ENCODE results near the gene MAN1C1.
"Not testable (repeated sequence)": the region's sequence is repeated elsewhere in the genome, so short reads cannot be mapped to it uniquely, and the experiment has no call there.

Gene MAN1C1

GRCh38 chr1:25657883-25658760, 41.5 kb downstream of the MAN1C1 start:
- no peak for DNase-seq (ENCODE audit: low spot score)

- no peak for DNase-seq (ENCODE audit: low spot score)
These were observed 42.3 kb downstream of the MAN1C1 start for GRCh38 chr1:25658791-25659431.

- no peak for DNase-seq (ENCODE audit: low spot score)
These were observed 44.6 kb downstream of the MAN1C1 start for GRCh38 chr1:25661043-25661815.

GRCh38 chr1:25662061-25662460, 45.5 kb downstream of the MAN1C1 start:
- no peak for DNase-seq (ENCODE audit: low spot score)

- DNase-seq (ENCODE audit: low spot score) = not testable (repeated sequence)
These were observed 46.4 kb downstream of the MAN1C1 start for GRCh38 chr1:25662959-25663358.

GRCh38 chr1:25664357-25665199, 48.0 kb downstream of the MAN1C1 start:
- no peak for DNase-seq (ENCODE audit: low spot score)

- DNase-seq (ENCODE audit: low spot score) = no peak
These were observed 49.9 kb downstream of the MAN1C1 start for GRCh38 chr1:25666460-25666859.

GRCh38 chr1:25668931-25669573, 52.5 kb downstream of the MAN1C1 start:
- DNase-seq (ENCODE audit: low spot score) = no peak

- DNase-seq (ENCODE audit: low spot score) = no peak
These were observed 53.4 kb downstream of the MAN1C1 start for GRCh38 chr1:25669781-25670567.

- DNase-seq (ENCODE audit: low spot score) = no peak
These were observed 55.3 kb downstream of the MAN1C1 start for GRCh38 chr1:25671929-25672328.

- DNase-seq (ENCODE audit: low spot score) = no peak
These were observed 56.3 kb downstream of the MAN1C1 start for GRCh38 chr1:25672763-25673409.

- DNase-seq (ENCODE audit: low spot score) = no peak
These were observed 56.9 kb downstream of the MAN1C1 start for GRCh38 chr1:25673456-25673855.

GRCh38 chr1:25673962-25674806, 57.6 kb downstream of the MAN1C1 start:
- DNase-seq (ENCODE audit: low spot score) = no peak

- DNase-seq (ENCODE audit: low spot score) = no peak
These were observed 58.2 kb downstream of the MAN1C1 start for GRCh38 chr1:25674807-25675084.

GRCh38 chr1:25675729-25676476, 59.3 kb downstream of the MAN1C1 start:
- DNase-seq (ENCODE audit: low spot score) = no peak

- DNase-seq (ENCODE audit: low spot score) = no peak
These were observed 59.9 kb downstream of the MAN1C1 start for GRCh38 chr1:25676488-25676887.

GRCh38 chr1:25677193-25677773, 60.7 kb downstream of the MAN1C1 start:
- no peak for DNase-seq (ENCODE audit: low spot score)

GRCh38 chr1:25679171-25679570, 62.6 kb downstream of the MAN1C1 start:
- DNase-seq (ENCODE audit: low spot score) = no peak
